Measurements from ENCODE around the gene FBXO21. TPM values are rescaled to one million over a fixed set of nuclear protein-coding genes. Genes with fewer than 3 reads are reported as not detected.
"Not testable (repeated sequence)": the region's sequence is repeated elsewhere in the genome, so short reads cannot be mapped to it uniquely, and the experiment has no call there.

The FBXO21 gene, protein sequence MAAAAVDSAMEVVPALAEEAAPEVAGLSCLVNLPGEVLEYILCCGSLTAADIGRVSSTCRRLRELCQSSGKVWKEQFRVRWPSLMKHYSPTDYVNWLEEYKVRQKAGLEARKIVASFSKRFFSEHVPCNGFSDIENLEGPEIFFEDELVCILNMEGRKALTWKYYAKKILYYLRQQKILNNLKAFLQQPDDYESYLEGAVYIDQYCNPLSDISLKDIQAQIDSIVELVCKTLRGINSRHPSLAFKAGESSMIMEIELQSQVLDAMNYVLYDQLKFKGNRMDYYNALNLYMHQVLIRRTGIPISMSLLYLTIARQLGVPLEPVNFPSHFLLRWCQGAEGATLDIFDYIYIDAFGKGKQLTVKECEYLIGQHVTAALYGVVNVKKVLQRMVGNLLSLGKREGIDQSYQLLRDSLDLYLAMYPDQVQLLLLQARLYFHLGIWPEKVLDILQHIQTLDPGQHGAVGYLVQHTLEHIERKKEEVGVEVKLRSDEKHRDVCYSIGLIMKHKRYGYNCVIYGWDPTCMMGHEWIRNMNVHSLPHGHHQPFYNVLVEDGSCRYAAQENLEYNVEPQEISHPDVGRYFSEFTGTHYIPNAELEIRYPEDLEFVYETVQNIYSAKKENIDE
- total RNA-seq = 10 to 100 TPM; 25.8 to 28.4 TPM
- long read RNA-seq, donor 1, full-length matches to known transcripts = 16 of 23 reads
- long read RNA-seq, donor 1, partial matches to known transcripts = 5 of 23 reads
- long read RNA-seq, donor 1, other reads (novel, unspliced or antisense) = 2 of 23 reads
- long read RNA-seq, donor 2, full-length matches to known transcripts = 42 of 61 reads
- long read RNA-seq, donor 2, partial matches to known transcripts = 15 of 61 reads
- long read RNA-seq, donor 2, other reads (novel, unspliced or antisense) = 4 of 61 reads

DNA sequence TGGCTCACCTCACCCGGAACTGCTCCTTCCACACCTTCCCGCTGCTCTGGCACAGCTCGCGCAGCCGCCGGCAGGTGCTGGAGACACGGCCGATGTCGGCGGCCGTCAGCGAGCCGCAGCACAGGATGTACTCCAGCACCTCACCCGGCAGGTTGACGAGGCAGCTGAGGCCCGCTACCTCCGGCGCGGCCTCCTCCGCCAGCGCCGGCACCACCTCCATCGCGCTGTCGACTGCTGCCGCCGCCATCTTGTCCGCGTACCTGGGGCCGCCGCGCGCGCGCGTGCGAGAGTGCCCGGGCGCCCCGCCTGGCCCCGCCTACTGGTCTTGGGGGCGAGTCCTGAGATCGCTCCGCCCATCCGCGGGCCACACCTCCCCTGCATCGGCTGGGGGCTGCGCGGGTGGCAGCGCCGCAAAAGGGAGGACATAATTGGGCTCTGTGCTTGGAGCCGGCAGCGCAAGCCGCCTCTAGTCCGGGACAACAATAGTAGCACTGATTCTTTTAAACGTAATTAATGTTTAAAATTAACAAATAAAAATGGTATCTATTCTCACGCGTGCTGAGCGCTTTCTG, at the start of gene FBXO21:
Gene FBXO21, minus strand, starts transcription at position 261 of the 572 bp plus-strand sequence. Its CDS starts 14 bp downstream, at position 247.
- intact Hi-C loops (cut with DNase I) = no loop called here
- peak; percentile 95 for DNase-seq (ENCODE audit: low spot score)

DNA sequence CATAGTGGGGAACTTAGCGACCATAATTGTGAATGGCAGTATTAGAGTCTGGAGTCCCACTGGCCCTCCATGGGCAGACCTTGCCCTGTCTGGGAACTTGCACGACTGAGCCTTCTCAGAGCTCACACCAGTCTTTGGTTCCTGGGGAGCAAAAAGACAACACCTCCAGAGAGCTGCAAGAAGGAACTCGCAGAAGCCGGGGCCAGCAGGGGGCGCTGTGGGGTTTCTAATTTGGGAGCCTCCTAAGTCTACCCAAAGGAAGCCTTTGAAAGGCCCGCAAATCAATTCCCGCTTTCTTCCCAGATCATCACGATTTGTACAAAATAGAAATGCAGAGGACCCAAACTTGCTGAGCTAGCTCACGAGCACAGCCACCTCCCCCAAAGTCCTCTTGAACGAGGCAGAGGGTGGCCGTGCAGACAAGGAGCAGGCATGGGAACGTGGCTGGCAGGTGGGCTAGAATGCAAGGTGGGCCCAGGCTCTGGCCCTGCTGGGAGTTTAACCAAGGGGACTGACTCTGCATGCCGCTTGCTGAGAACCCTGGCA, 46.3 kb upstream of the FBXO21 start:
- intact Hi-C loops (cut with DNase I) = no loop called here
- peak; percentile 92 for DNase-seq (ENCODE audit: low spot score)

DNA sequence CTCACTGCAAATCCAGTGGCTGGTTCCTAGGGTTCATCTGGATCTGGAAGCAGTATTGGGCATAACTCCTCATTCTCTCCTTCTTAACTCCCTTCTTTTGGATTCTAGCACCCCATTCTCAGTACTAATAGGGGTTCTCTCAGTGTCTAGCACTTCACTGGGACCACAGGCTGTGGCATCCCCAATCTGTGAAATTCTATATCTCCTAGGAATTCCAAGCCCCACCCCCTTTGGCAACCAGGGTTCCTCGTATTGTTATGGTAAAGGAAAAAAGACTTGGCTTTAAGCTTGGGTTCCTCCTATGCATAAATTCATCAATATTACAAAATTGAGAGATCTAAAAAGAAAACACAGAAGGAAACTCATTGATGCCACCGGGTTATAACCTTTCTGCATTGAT, 45.0 kb upstream of the FBXO21 start:
- intact Hi-C loops (cut with DNase I) = no loop called here
- DNase-seq (ENCODE audit: low spot score) = no peak

DNA sequence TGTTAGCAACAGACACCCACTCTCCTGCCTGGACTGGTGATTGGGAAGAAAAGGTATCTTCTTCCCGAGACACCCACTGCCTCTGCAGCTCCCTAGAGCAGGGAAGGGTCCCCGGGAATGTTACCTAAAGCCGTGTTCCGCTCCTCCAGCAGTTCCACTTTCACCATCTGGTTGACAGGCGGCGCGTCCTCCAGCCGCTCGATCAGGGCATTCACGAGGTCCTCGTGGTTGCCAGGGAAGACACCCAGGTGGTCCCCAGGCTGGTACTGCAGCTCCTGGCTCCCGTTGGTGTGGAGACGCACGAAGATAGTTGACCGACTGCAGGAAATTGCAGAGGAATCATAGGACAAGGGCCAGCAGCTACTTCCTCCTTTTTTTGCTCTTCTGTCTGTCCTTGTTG, 44.2 kb upstream of the FBXO21 start:
- intact Hi-C loops (cut with DNase I) = no loop called here
- peak; percentile 74 for DNase-seq (ENCODE audit: low spot score)

DNA sequence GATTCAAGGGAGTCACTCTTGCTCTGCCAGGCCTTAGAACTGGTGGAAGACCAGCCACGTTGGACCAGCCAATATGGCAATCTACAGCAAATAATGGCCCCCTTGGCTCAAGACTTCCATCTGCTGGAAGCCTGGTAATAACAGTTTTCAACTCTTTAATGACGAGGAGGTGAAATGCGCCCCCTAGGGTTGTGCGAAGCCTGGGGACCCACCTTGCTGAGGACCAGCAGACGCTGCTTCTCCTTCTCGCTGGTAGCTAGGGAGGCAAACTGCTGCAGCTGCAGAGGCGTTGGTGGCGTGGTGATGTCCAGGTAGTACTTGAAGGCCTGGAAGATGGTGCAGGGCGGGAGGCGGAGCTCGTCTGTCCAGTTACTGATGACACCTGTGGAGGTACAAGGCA, 41.5 kb upstream of the FBXO21 start:
- intact Hi-C loops (cut with DNase I) = no loop called here
- DNase-seq (ENCODE audit: low spot score) = no peak

DNA sequence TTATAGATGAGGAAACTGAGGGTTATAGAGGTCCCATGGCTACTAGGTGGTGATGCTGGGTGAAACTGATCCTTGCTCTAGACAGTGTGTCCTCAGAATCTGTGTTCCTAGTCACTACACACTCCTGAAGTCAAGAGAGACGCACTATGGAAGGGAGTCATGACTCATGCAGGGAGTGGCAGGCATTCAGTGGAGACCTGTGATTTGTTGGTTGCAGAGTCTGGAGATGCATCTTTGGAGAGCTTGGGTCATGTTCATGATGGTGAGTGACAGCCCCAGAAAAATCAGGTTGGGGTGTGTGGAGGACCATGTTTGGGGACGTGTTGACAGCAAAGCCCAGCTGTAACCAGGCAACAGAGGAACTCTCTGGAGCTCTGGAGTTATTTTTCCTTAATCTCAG, 38.0 kb upstream of the FBXO21 start:
- no peak for DNase-seq (ENCODE audit: low spot score)
- intact Hi-C loops (cut with DNase I) = no loop called here

DNA sequence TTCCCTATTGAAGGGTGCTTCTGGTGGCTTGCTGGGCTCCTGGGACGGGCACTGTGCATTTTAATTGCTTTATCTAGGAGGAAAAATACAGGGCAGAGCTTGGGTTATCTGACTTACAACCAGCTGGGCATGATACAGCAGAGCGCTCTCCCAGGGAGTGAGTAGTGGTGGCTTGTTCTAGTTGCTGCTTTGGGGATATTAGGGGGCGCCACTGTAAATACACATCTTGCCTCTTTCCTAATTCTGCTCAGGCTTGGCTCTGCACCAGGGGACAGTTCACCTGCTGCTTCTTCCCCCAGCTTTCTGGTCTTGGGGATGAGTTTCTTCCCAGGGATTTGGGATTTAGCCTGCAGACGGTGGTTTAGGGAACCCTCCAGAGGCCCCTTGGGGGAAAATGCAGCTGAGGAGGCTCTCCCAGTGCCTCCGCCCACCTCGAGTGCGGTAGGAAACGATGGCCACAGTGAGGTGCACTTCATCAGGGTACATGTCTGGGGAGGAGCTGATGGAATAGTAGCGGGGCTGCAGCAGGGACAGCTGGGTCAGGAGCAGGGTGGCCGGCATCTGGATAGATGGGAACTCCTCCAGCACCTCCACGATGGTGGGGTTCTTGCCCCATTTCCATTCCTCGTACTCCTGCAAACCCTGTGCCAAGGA, 36.9 kb upstream of the FBXO21 start:
- DNase-seq (ENCODE audit: low spot score) = no peak
- intact Hi-C loops (cut with DNase I) = no loop called here

DNA sequence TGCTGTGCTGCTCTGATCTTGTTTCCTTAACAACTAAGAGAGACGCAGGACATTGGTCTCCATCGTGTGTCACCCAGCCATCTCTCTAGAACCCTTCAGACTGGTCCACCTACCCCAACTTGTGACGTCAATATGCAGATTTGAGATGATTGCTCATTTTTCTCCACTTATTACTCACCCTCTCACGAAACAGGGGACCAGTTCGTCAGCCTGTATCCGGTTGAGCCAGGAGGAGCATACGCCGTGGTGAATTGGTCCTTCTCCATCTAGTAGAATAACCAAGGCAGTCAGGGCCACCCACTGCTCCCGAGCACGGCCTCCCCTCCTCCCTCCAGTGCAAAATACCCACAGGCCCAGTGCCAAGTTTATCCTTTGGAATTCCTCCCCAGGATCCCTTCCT, 36.2 kb upstream of the FBXO21 start:
- no peak for DNase-seq (ENCODE audit: low spot score)
- intact Hi-C loops (cut with DNase I) = no loop called here

DNA sequence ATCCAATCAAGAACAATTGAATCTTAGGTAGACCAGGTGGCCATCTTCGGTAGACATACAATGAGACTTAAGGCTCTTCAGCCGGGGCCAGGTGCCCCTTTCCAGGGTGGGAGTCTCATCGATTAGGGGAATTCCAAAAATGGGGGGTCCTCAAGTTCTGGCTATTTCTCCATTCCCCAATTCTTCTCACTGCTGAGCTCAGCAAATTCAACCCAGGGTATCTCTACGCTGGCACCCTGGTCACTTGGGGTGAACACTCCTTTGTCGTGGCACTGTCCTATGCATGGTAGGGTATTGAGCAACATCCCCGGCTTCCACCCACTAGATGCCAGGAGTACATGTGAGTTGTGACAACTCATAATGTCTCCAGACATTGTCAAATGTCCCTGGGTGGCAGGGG, 34.9 kb upstream of the FBXO21 start:
- no peak for DNase-seq (ENCODE audit: low spot score)
- intact Hi-C loops (cut with DNase I) = no loop called here

DNA sequence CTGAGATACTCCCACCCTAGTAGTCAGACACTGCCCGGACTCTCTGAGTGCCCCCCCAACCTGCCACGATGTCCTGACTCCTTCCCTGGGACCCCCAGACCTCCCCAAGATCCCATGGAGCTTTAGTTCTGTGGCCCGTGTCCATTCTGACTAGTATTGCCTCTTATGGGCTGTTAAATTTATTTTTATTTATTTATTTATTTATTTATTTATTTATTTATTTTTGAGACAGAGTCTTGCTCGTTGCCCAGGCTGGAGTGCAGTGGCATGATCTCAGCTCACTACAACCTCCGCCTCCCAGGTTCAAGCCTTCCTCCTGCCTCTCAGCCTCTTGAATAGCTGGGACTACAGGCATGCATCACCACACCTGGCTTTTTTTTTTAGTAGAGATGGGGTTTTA, 30.7 kb upstream of the FBXO21 start:
- intact Hi-C loops (cut with DNase I); DNase-seq (ENCODE audit: low spot score): not testable (repeated sequence)

DNA sequence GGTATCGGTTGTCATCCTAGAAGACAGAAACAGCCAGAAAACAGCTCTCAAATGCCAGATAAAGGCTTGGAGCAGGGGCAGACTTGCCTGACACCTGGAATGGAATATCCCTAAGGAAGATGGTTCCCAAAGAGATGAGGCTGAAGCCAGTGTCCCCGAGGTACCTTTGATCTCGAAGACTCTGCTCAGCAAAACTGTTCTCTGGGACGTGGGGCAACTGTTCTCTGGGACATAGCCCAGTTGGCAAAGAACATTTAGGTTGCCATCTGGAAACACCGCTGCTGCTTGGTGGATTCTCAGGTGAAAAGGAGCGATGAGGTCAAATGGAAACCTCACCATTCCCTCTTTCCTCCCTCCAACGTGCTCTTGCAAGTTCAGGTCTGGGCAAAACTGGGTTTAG, 27.9 kb upstream of the FBXO21 start:
- intact Hi-C loops (cut with DNase I) = no loop called here
- DNase-seq (ENCODE audit: low spot score) = no peak

DNA sequence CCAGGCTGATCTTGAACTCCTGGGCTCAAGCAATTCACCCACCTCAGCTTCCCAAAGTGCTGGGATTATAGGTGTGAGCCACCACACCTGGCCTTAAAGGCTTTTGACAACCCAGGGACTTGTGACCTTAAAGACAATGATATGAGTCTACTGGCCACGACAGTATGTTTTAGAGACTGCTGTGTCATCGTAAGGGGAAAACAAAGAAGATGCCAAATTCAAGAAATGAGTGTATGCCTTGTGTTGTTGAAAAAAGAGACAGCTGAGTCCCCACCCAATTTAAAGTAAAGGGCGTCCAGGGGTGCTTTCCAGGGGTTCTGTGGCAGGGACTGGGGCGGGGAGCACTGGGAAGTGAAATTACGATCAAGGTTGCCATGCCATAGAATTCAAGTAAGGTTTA, 26.4 kb upstream of the FBXO21 start:
- intact Hi-C loops (cut with DNase I) = no loop called here

DNA sequence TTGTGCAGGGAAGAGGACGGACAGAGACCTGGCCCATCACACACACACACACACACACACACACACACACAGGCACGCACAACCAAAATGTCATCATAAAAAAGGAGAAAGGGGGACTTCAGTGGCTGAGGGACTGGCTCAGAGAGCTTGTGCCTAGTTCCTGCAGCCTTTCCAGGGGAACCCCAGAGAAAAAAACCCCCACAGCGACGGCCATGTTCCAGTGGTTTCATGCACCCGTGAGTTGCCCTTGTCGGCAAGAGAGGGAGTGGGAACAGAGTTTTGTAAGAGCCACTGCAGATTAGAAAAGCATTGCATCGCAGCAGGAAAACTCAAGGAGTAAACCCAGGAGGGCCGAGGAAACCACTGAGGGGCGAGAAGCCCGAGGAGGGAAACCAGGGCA, 24.5 kb upstream of the FBXO21 start:
- DNase-seq (ENCODE audit: low spot score) = no peak
- intact Hi-C loops (cut with DNase I) = loop anchor here in 1 of 2 donors (5.0 kb wide), 1 partner anchor 623 kb away; no protein-coding TSS in a partner anchor

More for the DNA sequence above, 26.4 kb upstream of the FBXO21 start:
- DNase-seq (ENCODE audit: low spot score) = no peak

DNA sequence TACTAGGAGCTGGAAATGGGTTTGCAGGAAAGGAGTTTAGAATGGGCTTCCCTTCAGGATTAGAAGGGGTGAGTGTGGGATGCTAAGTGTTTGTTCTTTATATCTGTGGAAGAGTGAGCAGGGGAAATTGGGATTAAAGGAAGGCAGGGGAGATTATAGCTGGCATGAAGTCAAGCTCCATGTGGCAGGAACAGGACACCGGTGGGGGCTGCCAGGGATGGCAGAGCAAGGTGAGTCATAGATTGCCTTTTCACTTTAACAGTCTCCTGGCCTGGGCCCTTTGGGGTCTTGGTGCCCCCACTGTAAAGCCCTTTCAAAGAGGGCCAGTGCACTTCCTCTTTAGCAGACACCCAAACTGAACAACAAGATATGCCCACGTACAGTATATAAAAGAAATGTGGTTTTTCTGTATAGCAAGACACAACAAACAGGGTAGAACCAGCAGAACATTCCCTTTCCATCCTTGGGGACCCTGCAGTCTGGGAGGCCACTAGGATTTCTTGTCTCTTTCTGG, 23.1 kb upstream of the FBXO21 start:
- intact Hi-C loops (cut with DNase I) = loop anchor here in 1 of 2 donors (5.0 kb wide), 1 partner anchor 624 kb away; no protein-coding TSS in a partner anchor
- DNase-seq (ENCODE audit: low spot score) = no peak

DNA sequence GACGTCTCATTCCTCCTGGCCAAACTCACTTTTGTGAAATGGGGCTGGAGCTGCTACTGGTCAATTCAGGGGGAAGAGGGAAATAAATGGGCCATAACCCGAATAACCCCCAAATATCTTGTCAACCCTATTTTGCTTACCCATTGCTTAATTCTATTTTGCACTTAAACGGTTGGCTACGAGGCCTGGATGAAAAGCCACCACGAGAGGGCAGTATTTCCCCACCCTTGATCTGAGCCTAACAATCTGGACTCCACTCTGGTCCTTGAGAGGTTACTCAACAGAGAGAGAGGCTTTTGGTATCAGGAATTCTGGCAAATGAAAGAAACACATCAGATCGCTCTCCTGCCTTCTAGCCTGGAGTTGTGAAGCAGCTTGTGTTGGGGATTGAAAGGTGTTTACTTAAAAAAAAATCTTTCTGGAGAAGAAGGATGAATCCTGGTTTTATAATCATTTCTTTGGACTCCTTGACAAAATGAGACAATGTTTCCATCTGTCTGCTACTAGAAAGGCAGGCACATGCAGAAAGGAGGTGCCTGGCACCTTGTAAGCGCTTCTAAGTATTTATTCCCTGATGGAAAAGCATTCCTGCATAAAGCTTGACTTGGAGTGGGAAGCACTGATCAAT, 22.4 kb upstream of the FBXO21 start:
- DNase-seq (ENCODE audit: low spot score) = no peak
- intact Hi-C loops (cut with DNase I) = loop anchor here in 1 of 2 donors (5.0 kb wide), 1 partner anchor 625 kb away; no protein-coding TSS in a partner anchor

DNA sequence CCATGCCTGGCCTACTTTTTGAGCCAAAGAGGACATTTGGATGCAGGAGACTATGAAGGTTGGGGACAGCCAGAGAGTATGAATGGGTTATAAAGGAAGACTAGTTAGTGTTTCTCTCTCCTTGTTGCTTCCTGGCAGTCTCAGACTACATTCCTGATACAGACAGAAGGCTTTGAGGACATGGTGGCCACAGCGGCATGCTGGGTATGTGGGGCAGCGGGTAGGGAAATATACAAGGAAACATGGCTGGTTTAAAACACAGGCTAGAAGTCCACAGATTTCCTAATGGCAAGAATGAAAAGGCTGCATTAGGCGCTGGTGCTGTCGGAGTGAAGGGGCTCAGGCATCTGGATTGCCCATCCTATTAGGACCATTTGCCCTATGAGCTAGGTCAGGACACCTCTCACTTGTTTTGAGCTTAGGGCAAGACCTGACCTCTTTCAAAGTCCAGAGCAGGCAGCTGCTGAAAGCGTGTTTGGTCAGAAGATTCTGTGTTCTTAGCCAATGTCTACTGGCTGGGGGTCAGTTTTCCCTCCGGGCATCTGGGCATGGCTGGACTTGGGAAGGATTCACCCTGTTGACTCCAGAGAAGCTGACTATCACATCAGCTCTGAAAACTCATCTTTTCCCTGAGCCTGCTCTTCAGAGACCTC, 20.1 kb upstream of the FBXO21 start:
- intact Hi-C loops (cut with DNase I) = loop anchor here in 1 of 2 donors (5.0 kb wide), 1 partner anchor 627 kb away; no protein-coding TSS in a partner anchor
- DNase-seq (ENCODE audit: low spot score) = no peak

DNA sequence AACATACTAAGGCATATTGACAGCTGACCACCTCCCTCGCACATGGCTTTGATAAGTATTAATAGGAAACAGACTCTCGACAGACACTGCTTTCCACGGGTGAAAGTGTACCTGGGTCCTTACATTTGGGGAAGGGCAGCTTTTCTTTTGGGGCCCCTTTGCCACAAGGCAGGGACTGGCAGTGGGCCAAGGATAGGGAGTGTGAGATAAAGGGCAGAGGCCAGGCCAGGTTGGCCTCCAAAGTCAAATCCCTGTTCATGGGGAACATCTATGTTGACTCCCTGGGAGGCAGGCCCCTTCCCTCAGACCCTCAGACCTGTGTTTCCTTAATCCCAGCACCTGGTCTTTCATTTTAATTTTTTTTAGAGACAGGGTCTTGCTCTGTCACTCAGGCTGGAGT, 19.4 kb upstream of the FBXO21 start:
- intact Hi-C loops (cut with DNase I) = loop anchor here in 1 of 2 donors (5.0 kb wide), 1 partner anchor 628 kb away; no protein-coding TSS in a partner anchor
- no peak for DNase-seq (ENCODE audit: low spot score)
